ENCODE results near the gene PRRG4.

PRRG4 gene

GRCh38 chr11:32817852-32818183 lies 11.9 kb upstream of the PRRG4 start:
- Histone ChIP-seq H3K4me3 (ENCODE audit: low read depth, low read length) (no peak overlapping the region), H2BK12ac (ENCODE audit: low read length) (no peak overlapping the region), H4K8ac (ENCODE audit: low read depth, low read length) (no peak overlapping the region), H2BK5ac (ENCODE audit: low read depth, low read length, poor library complexity) (no peak overlapping the region), H3K4me2 (ENCODE audit: low read length) (no peak overlapping the region), H3K14ac (ENCODE audit: low read length) (no peak overlapping the region), H2AK5ac (ENCODE audit: low read length) (no peak overlapping the region), H3K23ac (ENCODE audit: low read length) (no peak overlapping the region), H3K27ac (ENCODE audit: low read depth, low read length) (no peak overlapping the region), H3K27me3 (ENCODE audit: insufficient read depth, low read length) (no peaks in the 10 kb centered on the region), H4K91ac (ENCODE audit: low read depth, low read length) (no peak overlapping the region), H3K4me1 (ENCODE audit: control insufficient read depth in 1 of 2, insufficient read depth in 2 of 2, low read length in 2 of 2) (no peaks in the 10 kb centered on the region), H2BK120ac (ENCODE audit: insufficient read depth, low read length, poor library complexity) (no peak overlapping the region), H3K9me3 (ENCODE audit: insufficient read depth, low read depth, low read length) (no peaks in the 10 kb centered on the region), H3K18ac (ENCODE audit: low read length) (no peak overlapping the region), H2AFZ (ENCODE audit: insufficient read depth, low read length, poor library complexity) (no peak overlapping the region), H4K12ac (ENCODE audit: low read depth, low read length) (no peak overlapping the region), H3K79me2 (ENCODE audit: control insufficient read depth, insufficient read depth, low read length, poor library complexity) (no peaks in the 10 kb centered on the region), H3K36me3 (ENCODE audit: control insufficient read depth in 1 of 2, insufficient read depth in 2 of 2, low read length in 2 of 2) (no peaks in the 10 kb centered on the region), H3K79me1 (ENCODE audit: low read length) (no peaks in the 10 kb centered on the region), H3K4ac (ENCODE audit: low read depth, low read length) (no peak overlapping the region), H3K9ac (ENCODE audit: low read length) (no peak overlapping the region)
- DNase-seq: no peak
- whole genome bisulfite sequencing (ENCODE audit: extremely low coverage, insufficient coverage, insufficient read length): no CpG with 5 or more reads among the region's 3 CpGs

GRCh38 chr11:32819187-32819586 lies 10.5 kb upstream of the PRRG4 start:
- WGBS (ENCODE audit: extremely low coverage, insufficient coverage, insufficient read length): no CpG with 5 or more reads among the region's 2 CpGs
- no peak overlapping the region for H3K4ac ChIP-seq (ENCODE audit: low read depth, low read length)

GRCh38 chr11:32820497-32820896 lies 9.2 kb upstream of the PRRG4 start:
- Histone ChIP-seq H2BK12ac (ENCODE audit: low read length) (no peak overlapping the region), H3K36me3 (ENCODE audit: control insufficient read depth in 1 of 2, insufficient read depth in 2 of 2, low read length in 2 of 2) (no peaks in the 10 kb centered on the region), H3K4me3 (ENCODE audit: low read depth, low read length) (no peak overlapping the region), H3K9ac (ENCODE audit: low read length) (no peak overlapping the region), H4K12ac (ENCODE audit: low read depth, low read length) (no peak overlapping the region), H2BK120ac (ENCODE audit: insufficient read depth, low read length, poor library complexity) (no peak overlapping the region), H3K23ac (ENCODE audit: low read length) (no peak overlapping the region), H3K79me1 (ENCODE audit: low read length) (no peaks in the 10 kb centered on the region), H3K4me1 (ENCODE audit: control insufficient read depth in 1 of 2, insufficient read depth in 2 of 2, low read length in 2 of 2) (no peaks in the 10 kb centered on the region), H3K14ac (ENCODE audit: low read length) (no peak overlapping the region), H4K91ac (ENCODE audit: low read depth, low read length) (no peak overlapping the region), H2AFZ (ENCODE audit: insufficient read depth, low read length, poor library complexity) (no peak overlapping the region), H3K9me3 (ENCODE audit: insufficient read depth, low read depth, low read length) (no peaks in the 10 kb centered on the region), H4K8ac (ENCODE audit: low read depth, low read length) (no peak overlapping the region), H2AK5ac (ENCODE audit: low read length) (no peak overlapping the region), H3K79me2 (ENCODE audit: control insufficient read depth, insufficient read depth, low read length, poor library complexity) (no peaks in the 10 kb centered on the region), H2BK5ac (ENCODE audit: low read depth, low read length, poor library complexity) (no peak overlapping the region), H3K27me3 (ENCODE audit: insufficient read depth, low read length) (no peaks in the 10 kb centered on the region), H3K4me2 (ENCODE audit: low read length) (no peak overlapping the region), H3K27ac (ENCODE audit: low read depth, low read length) (no peak overlapping the region), H3K4ac (ENCODE audit: low read depth, low read length) (no peak overlapping the region), H3K18ac (ENCODE audit: low read length) (no peak overlapping the region)
- no peak for DNase-seq

More at GRCh38 chr11:32819187-32819586, 10.5 kb upstream of the PRRG4 start:
- Histone ChIP-seq H2AK5ac (ENCODE audit: low read length) (no peak overlapping the region), H2BK120ac (ENCODE audit: insufficient read depth, low read length, poor library complexity) (no peak overlapping the region), H3K79me2 (ENCODE audit: control insufficient read depth, insufficient read depth, low read length, poor library complexity) (no peaks in the 10 kb centered on the region), H3K27me3 (ENCODE audit: insufficient read depth, low read length) (no peaks in the 10 kb centered on the region), H3K23ac (ENCODE audit: low read length) (no peak overlapping the region), H3K4me2 (ENCODE audit: low read length) (no peak overlapping the region), H3K9me3 (ENCODE audit: insufficient read depth, low read depth, low read length) (no peaks in the 10 kb centered on the region), H3K9ac (ENCODE audit: low read length) (no peak overlapping the region), H4K12ac (ENCODE audit: low read depth, low read length) (no peak overlapping the region), H3K4me3 (ENCODE audit: low read depth, low read length) (no peak overlapping the region), H2BK5ac (ENCODE audit: low read depth, low read length, poor library complexity) (no peak overlapping the region), H3K27ac (ENCODE audit: low read depth, low read length) (no peak overlapping the region), H3K14ac (ENCODE audit: low read length) (no peak overlapping the region), H3K79me1 (ENCODE audit: low read length) (no peaks in the 10 kb centered on the region), H4K91ac (ENCODE audit: low read depth, low read length) (no peak overlapping the region), H3K4me1 (ENCODE audit: control insufficient read depth in 1 of 2, insufficient read depth in 2 of 2, low read length in 2 of 2) (no peaks in the 10 kb centered on the region), H2AFZ (ENCODE audit: insufficient read depth, low read length, poor library complexity) (no peak overlapping the region), H2BK12ac (ENCODE audit: low read length) (no peak overlapping the region), H3K36me3 (ENCODE audit: control insufficient read depth in 1 of 2, insufficient read depth in 2 of 2, low read length in 2 of 2) (no peaks in the 10 kb centered on the region), H4K8ac (ENCODE audit: low read depth, low read length) (no peak overlapping the region), H3K18ac (ENCODE audit: low read length) (no peak overlapping the region)
- no peak for DNase-seq

- Histone ChIP-seq H3K9me3 (ENCODE audit: insufficient read depth, low read depth, low read length) (no peaks in the 10 kb centered on the region), H3K4me2 (ENCODE audit: low read length) (no peak overlapping the region), H3K4me1 (ENCODE audit: control insufficient read depth in 1 of 2, insufficient read depth in 2 of 2, low read length in 2 of 2) (no peaks in the 10 kb centered on the region), H3K79me2 (ENCODE audit: control insufficient read depth, insufficient read depth, low read length, poor library complexity) (no peaks in the 10 kb centered on the region), H3K27me3 (ENCODE audit: insufficient read depth, low read length) (no peaks in the 10 kb centered on the region), H3K27ac (ENCODE audit: low read depth, low read length) (no peak overlapping the region), H2AFZ (ENCODE audit: insufficient read depth, low read length, poor library complexity) (no peak overlapping the region), H3K18ac (ENCODE audit: low read length) (no peak overlapping the region), H2BK5ac (ENCODE audit: low read depth, low read length, poor library complexity) (no peak overlapping the region), H4K91ac (ENCODE audit: low read depth, low read length) (no peak overlapping the region), H4K12ac (ENCODE audit: low read depth, low read length) (no peak overlapping the region), H3K79me1 (ENCODE audit: low read length) (no peaks in the 10 kb centered on the region), H4K8ac (ENCODE audit: low read depth, low read length) (no peak overlapping the region), H3K14ac (ENCODE audit: low read length) (no peak overlapping the region), H2BK12ac (ENCODE audit: low read length) (no peak overlapping the region), H3K9ac (ENCODE audit: low read length) (no peak overlapping the region), H3K4ac (ENCODE audit: low read depth, low read length) (no peak overlapping the region), H3K36me3 (ENCODE audit: control insufficient read depth in 1 of 2, insufficient read depth in 2 of 2, low read length in 2 of 2) (no peaks in the 10 kb centered on the region), H3K23ac (ENCODE audit: low read length) (no peak overlapping the region), H2AK5ac (ENCODE audit: low read length) (no peak overlapping the region), H2BK120ac (ENCODE audit: insufficient read depth, low read length, poor library complexity) (no peak overlapping the region), H3K4me3 (ENCODE audit: low read depth, low read length) (no peak overlapping the region)
- DNase-seq: peak in 1 of 2 donors; percentile 26
Observed at GRCh38 chr11:32821517-32821916, 8.2 kb upstream of the PRRG4 start.
